Colon (tissue), 2 donors: ENCODE data around the gene FUT8.
"Not testable (repeated sequence)": the region's sequence is repeated elsewhere in the genome, so short reads cannot be mapped to it uniquely, and the experiment has no call there.

Experiments
- FAIRE-seq: peaks from 2 replicates; lab custom pipeline; 2012; peaks lifted over from hg19 to GRCh38; lab: Jason Lieb, UNC
- donor health status: control.
- donor health status: control.

The FUT8 gene

DNA sequence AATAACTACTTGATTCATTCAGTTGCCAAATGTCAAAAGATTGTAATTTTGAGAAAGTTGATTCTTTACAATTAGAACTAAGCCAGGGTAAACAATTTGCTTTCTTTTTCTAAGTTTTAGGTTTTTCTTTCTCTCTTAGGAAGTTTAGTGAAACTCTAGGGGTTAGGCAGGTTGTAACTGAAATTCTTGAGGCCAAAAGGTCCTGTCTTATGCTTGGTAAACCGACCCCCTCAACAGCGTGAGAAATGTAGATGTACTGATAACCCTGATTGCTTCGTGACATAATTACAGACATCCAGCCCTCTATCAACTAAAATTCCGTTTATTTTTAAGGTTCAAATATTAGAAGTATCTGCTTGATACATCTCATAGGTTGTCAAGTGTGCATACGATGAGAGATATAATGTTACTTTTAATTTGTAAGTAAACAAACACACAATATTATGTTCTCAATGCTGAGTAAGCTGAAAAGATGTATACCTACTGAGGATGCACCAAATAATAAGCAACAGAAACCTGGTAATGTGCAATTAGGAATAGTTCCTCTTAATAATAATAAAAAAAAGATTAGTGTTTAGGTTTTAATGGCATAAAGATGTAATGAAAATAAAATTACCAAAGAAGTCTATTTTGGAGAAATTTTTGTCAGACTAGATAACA, 7.2 kb downstream of the FUT8 start:
- FAIRE-seq, result no peak

DNA sequence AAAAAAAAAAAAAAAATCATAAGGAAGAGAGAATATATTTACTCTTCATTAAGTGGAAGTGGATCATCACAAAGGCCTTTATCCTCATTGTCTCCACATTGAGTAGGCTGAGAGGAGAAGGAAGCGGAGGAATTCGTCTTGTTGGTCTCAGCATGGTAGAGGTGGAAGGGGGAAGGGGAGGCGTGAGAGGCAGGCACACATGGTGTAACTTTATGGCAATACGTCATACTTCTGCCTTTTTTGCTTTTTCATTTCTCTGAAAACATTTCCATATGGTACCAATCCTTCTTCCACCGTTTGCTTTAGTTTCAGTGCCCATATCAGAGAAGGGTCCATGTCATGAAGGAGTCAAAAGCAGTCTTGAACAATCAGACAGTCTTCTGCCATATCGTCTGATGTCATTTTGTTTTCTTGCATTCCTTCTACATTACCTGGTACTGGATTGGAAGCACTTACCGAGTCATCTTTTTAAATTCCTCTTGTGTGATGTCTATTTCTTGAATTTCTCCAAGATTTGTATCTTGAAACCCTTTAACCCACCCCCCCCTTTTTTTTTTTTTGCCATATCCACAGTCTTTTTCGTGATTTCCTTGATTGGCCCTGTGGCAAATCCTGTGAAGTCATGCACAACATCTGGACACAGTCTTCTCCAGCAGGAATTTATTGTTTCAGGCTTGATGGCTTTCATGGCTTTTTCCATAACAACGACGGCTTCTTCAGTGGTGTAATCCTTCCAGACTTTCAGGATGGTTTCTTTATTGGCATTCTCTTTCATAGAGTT, 8.9 kb downstream of the FUT8 start:
- no peak for FAIRE-seq

DNA sequence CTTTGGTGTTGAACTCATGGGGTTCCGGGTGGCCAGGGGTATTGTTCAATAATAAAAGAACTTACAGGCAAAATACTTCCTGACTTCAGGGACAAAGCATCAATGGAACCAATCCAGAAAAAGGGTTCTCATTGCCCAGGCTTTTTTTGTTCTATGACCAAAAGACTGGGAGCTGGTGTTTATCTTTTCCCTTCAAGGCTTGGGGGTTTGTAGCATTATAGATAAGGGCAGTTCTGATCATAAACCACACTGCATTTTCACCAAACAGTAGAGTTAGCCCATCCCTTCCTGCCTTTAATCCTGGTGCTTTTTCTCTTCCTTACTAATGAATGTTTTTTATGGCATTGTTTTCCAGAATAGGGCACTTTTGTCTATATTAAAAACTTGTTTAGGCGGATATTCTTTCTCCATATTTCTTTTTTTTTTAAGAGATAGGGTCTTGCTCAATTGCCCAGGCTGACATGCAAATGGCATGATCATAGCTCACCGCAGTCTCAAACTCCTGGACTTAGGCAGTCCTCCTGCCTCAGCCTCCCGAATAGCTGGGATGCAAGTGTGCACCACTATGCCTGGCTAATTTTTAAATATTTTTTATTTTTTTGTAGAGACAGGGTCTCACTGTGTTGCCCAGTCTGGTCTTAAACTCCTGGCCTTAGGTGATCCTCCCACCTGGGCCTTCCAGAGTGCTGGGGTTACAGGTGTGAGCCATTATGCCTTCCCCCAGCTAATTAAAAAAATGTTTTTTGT, 9.7 kb downstream of the FUT8 start:
- FAIRE-seq, result no peak

DNA sequence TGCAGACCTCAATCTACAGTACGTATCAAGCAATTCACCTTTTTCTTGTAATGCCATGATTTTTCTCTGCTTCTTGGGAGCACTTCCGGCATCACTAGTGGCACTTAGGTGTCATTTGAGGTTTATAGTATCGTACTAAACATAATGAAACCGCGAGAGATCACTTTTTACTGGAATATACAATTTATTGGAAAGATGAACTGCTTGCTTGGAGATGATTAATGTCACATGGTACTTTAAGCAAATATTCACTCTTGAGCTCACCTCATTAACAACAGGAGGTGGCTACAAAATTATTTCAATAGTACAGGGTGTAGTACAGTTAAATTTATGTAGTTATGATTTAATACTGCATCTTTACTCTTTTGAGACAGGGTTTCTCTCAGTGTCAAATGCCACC, 11.5 kb downstream of the FUT8 start:
- FAIRE-seq, result no peak

DNA sequence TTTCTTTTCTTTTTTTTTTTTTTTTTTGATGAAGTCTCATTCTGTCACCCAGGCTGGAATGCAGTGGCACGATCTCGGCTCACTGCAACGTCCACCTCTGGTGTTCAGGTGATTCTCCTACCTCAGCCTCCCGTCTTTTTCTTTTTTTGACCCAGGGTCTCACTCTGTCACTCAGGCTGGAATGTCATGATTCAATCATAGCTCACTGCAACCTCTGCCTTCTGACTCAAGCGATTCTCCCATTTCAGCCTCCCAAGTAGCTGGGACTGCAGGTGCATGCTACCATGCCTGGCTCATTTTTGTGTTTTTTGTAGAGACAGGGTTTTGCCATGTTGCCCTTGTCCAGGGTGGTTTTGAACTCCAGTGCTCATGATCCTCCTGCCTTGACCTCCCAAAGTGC, 12.0 kb downstream of the FUT8 start:
- no peak for FAIRE-seq

DNA sequence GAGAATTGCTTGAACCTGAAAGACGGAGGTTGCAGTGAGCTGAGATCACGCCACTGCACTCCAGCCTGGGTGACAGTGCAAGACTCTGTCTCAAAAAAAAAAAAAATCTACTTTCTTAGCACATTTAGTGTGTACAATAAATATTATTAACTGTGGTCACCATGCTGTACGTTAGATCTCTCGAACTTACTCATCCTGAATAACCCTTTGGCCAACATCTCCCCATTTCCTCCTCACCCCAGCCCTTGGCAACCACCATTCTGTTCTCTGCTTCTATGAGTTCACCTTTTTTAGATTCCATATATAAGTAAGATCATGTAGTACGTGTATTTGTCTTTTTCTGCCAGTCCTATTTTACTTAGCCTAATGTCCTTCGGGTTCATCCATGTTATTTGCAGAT, 13.4 kb downstream of the FUT8 start:
- FAIRE-seq, result no peak

DNA sequence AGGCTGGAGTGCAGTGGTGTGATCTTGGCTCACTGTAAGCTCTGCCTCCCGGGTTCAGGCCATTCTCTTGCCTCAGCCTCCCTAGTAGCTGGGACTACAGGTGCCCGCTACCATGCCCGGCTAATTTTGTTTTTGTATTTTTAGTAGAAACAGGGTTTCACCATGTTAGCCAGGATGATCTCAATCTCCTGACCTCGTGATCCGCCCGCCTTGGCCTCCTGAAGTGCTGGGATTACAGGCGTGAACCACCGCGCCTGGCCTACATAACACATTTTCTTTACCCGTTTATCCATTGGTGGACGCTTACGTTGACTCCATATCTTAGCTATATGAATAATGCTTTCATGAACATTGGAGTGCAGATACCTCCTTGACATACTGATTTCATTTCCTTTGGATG, 14.4 kb downstream of the FUT8 start:
- FAIRE-seq, result not testable (repeated sequence)

DNA sequence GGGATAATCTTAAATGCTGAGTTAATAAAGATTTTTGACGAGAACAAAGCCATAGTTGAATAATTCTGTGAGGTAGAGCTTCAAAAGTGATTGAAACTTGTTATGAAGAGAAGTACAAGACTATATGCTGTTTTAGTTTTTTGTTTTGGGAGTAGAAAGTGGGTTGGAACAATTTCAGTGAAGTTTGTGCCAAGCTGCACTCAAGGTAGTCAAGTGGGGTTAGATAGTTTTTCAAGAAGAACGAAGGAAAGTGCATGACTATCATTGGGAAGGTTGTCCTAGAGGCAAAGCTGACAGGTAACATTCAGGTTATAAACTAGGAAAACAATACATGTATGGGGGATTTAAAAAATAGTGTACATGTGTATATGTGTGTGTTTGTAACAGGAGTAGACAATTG, 16.2 kb downstream of the FUT8 start:
- FAIRE-seq, result no peak

DNA sequence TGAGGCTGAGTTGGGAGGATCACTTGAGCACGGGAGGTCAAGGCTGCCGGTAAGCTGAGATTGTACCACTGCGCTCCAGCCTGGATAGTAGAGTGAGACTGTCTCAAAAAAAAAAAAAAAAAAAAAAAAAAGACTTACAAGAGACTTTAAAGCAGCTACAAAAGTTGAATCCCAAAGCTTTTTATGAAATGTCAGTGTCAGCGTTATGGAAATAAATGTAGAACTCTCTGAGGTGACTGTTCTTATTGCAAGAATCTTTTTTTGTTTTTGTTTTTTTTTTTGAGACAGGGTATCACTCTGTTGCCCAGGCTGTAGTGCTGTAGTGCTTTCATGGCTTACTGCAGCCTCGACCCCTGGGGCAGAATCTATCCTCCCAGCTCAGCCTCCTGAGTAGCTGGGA, 17.2 kb downstream of the FUT8 start:
- no peak for FAIRE-seq

DNA sequence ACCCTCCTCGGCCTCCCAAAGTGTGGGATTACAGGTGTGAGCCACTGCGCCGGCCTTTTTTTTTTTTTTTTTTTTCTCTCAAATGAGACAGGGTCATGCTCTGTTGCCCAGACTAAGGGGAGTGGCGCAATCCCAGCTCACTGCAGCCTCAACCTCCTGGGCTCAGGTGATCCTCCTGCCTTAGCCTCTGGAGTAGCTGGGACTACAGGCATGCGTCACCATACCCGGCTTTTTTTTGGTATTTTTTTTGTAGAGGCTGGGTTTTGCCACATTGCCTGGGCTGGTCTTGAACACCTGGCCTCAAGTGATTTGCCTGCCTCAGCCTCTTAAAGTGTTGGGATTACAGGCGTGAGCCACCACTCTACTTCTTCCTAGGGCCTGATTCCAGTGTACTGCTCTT, 18.7 kb downstream of the FUT8 start:
- no peak for FAIRE-seq

DNA sequence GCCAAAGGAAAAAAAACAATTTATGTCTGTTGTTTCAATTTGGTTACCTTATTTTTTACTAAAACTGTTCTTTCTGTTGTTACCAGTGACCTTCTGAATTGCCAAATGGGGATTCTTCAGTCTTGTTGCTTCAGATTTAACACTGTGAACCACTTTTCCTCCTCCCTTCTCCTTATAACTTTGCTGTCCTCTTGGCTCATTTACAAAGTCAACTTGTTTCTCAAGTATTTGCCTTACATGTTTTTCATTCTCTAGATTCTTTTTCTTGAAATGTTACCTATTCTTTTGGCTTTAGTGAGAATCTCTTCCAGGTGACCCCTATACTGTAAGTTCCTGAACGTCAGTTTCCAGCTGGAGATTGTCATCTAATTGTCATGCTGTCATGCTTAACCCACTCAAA, 19.4 kb downstream of the FUT8 start:
- no peak for FAIRE-seq

DNA sequence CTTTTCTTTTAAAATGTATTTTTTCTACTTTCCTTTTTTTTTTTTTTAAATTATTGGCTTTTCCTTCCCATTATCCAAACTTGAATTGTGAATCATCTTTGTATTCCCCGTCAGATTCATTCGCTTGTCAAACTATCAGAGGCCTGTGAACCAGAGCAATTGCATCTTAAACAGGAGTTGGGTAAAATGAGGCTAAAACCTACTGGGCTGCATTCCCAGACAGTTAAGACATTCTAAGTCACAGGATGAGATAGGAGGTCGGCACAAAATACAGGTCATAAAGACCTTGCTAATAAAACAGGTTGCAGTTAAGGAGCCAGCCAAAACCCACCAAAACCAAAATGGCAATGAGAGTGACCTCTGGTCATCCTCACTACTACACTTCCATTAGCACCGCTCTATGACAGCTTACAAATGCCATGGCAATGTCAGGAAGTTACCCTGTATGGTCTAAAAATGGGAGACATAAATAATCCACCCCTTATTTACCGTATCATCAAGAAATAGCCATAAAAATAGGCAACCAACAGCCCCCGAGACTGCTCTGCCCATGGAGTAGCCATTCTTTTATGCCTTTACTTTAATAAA, 19.9 kb downstream of the FUT8 start:
- FAIRE-seq, result no peak

DNA sequence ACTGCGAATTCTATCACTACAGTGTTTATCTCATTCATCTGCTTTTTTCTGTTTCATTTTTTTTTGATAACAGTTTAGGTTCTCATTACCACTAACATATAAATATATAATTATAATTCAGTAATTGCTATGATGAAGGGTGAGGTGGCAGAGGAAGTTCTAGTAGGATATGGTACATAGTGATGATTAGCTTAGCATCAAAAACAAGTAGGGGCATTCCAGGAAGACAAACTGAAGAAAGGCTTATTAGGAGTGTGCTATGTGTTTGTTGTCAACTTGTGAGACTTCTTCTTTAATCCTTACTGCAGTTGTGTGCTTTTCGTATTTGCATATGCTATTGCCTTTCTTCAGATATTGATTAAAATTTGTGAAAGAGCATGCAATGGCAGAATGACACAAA, 20.6 kb downstream of the FUT8 start:
- no peak for FAIRE-seq

DNA sequence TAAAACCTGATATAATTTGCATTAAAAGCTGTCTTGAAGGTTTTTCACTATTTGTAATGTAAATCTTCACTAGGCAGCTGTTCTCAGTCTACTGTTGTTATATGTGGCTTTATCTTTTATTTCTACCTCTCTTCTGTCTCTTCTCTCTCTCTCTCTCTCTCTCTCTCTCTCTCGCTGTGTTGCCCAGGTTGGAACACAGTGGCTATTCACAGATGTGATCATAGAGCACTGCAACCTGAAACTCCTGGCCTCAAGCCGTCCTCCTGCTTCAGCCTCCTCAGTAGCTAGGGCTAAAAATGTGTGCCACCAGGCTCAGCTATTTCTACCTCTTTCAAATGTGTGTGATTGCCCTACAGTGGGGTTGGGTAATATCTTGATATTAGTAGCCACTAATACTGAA, 21.1 kb downstream of the FUT8 start:
- no peak for FAIRE-seq

DNA sequence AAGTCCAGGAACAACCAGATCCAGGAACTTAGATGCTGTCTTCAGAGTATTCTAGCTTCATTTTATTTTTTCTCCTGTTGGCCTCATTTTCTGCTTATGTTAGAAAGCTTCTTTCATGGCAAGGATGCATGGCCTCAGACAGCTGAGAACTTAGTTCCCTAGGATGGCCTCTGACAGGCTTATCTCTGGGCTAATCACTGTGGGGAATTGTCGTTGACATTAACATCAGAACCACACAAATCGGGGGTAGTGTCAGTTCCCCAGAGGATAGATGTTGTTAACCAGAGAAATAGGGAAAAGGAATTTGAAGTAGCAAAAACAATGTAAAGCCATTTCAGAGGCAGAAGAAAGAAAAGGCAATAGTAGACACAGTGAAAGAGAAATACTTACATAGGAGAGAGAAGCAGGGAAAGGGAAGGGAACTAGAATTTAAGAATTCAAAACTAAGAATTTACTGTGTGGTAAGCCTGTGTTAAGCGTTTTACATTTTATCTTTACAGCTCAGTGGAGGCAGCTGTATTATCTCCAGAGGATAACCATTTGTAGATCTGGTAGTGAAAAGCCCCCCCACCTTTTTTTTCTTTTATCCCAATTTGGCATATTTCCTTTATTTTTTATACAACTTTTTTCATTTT, 21.8 kb downstream of the FUT8 start:
- no peak for FAIRE-seq

DNA sequence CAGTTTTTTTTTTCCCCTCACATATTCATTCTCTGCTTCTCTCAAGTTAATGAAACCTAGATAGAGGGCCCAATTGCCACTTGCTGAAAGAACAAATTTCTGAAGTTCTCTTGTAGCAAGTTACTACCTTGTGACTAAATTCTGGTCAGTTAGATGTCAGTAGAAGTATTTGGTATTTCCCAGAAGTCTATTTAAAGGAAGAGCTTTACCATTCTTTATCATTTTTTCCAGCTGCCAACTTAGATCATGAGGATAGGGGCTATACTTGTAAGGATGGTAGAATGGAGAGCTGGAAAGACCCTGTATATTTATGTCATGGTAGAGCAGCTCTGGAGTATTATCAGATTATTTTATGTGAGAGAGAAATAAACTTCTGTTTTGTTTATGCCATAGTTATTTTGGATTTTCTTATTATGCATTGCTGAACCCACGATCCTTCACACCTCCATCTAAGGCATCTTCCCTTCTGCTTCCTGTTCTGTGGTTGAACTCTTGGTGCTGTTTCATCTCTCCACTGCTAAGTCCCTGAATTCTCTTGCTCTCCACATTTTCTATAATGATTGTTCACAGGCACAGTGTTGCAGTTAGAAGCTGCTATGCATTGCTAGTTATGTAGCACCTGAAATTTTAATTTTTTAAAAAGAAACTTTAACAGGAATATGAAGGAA, 25.9 kb downstream of the FUT8 start:
- no peak for FAIRE-seq

DNA sequence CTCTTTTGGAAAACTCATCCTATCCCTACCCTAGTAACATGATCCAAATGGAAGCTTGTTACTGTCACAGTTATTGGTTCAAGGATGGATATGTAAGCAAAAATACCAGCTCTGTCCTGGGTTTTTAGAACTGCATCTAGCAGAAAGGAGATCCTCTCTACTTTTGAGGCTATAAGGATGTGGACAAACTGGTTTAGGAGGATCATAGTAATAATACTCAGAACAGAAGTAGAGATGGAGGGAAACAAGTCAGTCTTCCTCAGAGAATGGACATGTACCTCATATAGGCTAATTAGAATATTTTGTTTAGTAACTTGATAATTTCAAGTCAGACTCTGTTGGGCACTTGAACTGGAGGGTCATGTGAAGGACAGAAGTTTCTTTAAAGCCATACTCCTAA, 26.6 kb downstream of the FUT8 start:
- no peak for FAIRE-seq

DNA sequence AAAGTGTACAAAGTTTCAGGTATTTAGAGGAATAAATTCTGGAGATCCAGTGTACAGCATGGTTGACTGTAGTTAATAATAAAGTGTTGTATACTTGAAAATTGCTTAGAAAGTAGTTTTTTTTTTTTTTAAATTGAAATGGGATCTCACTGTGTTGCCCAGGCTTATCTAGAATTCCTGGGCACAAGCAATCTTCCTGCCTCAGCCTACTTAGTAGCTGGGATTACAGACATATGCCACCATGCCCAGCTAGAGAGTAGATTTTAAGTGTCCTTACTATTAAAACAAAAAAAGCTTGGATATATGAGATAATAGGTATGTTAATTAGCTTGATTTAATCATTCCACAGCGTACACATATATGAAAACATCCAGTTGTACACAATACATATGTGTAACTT, 27.7 kb downstream of the FUT8 start:
- FAIRE-seq, result no peak

DNA sequence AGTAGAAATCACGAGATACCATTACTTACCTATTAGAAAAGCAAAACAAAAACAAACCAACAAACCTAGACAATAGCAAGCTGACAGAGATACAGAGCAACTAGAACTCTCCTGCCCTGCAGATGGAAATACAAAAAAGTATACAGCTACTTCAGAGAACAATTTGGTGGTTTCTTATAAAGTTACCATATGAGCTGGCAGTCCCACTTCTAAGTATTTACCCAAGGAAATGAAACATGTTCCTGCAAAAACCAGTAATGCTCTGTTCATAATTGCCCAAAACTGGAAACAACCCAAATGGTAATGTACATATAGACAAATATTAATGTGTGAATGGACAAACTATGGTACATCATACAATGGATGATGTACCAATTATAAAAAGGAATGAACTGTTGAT, 31.7 kb downstream of the FUT8 start:
- no peak for FAIRE-seq

DNA sequence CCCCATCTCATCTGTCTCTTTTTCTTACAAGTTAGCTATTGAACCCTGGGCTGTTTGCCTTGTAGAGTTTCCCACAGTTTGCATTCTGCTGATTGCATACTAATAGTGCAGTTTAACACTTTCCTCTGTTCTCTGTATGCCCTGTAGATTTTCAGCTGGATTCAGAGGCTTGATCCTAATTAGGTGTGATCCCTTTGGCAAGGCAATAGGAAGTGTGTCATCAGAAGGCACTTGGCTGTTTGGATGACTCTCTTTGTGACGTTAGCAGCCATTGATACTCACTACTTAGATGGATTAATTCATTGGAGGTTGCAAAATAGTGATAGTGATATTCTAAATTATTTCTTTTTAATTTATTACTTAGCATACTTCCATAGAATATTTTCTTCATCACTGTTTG, 33.6 kb downstream of the FUT8 start:
- no peak for FAIRE-seq

DNA sequence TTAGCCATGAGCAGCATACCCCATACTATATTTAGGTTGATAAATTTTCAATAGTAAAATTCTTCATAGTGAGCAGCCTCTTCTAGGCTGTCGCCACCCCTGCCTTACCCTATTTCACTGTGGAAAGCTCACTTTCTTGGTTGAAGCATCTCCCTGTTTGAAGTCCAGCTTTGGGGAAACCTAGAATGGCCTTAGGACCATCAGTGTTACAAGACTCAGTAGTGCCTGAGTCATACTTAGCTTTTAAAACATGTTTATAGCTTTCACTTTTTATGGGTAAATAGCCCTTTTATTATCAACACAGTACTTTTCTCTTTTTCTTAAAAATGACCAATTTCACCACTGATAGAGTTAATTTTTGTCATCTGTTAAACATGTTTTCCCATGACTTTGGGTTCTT, 37.1 kb downstream of the FUT8 start:
- no peak for FAIRE-seq
